ENCODE measurements around the gene PTBP2.

PTBP2 gene

DNA sequence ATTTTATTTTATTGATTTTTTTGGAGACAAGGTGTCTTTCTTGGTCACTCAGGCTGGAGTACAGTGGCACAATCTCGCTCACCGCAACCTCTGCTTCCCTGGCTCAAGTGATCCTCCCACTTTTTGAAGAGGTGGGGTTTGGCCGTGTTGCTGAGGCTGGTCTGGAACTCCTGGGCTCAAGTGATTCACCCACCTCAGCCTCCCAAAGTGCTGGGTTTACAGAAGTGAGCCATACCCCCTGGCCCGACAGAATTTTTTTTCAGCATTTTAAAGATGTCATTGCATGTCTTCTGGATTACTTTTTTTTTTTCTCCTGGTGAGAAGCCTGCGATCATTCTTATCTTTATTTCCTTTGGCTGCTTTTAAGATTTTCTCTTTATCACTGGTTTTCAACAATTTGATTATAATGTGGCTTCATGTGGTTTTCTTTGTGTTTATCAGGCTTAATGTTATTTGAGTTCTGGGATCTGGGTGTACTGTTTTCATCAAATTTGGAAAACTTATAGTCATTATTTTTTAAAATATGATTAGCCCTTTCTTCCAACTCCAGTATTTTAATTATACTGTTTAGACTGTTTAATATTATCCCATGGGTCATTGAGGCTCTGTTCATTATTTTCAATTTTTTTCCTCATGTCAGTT lies 23.1 kb upstream of the PTBP2 start:
- H2AFZ ChIP-seq (ENCODE audit: low read depth, low read length): no peak overlapping the region
- H3K9me3 ChIP-seq (ENCODE audit: insufficient read depth, low read length, severe bottlenecking): peaks cover 2% of the 10 kb centered on the region
- H3K4me1 ChIP-seq (ENCODE audit: insufficient read depth, low read length): no peaks in the 10 kb centered on the region
- H3K27me3 ChIP-seq (ENCODE audit: insufficient read depth, low read length, poor library complexity): no peaks in the 10 kb centered on the region
- no peaks in the 10 kb centered on the region for H3K36me3 ChIP-seq (ENCODE audit: insufficient read depth, low read length)
- H3K79me2 ChIP-seq (ENCODE audit: insufficient read depth, low read length): no peaks in the 10 kb centered on the region
- H3K4me3 ChIP-seq (ENCODE audit: low read depth in 1 of 2, low read length in 2 of 2): no peak overlapping the region
- H3K27ac ChIP-seq (ENCODE audit: low read length): no peak overlapping the region
- DNase-seq: no peak
- TF ChIP-seq EZH2 (IDR thresholded peaks at IDR 0.05; ENCODE audit: borderline replicate concordance, low read depth, low read length, severe bottlenecking): no peak
- TF ChIP-seq, protein P1, sequence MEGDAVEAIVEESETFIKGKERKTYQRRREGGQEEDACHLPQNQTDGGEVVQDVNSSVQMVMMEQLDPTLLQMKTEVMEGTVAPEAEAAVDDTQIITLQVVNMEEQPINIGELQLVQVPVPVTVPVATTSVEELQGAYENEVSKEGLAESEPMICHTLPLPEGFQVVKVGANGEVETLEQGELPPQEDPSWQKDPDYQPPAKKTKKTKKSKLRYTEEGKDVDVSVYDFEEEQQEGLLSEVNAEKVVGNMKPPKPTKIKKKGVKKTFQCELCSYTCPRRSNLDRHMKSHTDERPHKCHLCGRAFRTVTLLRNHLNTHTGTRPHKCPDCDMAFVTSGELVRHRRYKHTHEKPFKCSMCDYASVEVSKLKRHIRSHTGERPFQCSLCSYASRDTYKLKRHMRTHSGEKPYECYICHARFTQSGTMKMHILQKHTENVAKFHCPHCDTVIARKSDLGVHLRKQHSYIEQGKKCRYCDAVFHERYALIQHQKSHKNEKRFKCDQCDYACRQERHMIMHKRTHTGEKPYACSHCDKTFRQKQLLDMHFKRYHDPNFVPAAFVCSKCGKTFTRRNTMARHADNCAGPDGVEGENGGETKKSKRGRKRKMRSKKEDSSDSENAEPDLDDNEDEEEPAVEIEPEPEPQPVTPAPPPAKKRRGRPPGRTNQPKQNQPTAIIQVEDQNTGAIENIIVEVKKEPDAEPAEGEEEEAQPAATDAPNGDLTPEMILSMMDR (IDR thresholded peaks at IDR 0.05; ENCODE audit: borderline replicate concordance, extremely low read depth, low read length, poor library complexity, severe bottlenecking): no peak
- H3K9ac ChIP-seq (ENCODE audit: low read depth, low read length): no peak overlapping the region
- no peak for ATAC-seq (ENCODE audit: insufficient read depth, low read depth)
- no peak overlapping the region for H3K4me2 ChIP-seq (ENCODE audit: insufficient read depth, low read length)
- H4K20me1 ChIP-seq (ENCODE audit: insufficient read depth, low read length): no peaks in the 10 kb centered on the region

DNA sequence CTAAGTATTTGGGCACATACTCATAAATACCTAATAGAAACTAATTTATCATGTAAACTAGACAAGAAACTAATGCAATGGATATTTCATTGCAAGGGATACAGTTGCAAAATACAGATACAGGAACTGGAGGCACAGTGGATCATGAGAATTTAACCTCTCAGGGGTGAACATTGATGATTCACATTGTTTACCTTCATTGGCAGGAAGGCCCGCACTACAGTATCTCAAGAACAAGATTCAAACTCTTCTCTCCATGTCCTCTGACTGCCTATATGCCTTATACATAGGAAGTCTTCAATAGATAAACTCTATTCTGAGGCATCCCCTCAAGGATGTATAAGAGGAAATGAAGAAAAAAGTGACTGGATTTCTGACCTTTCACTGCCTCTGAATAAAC lies 18.4 kb upstream of the PTBP2 start:
- Histone ChIP-seq H3K9ac (ENCODE audit: low read depth, low read length) (no peak overlapping the region), H4K20me1 (ENCODE audit: insufficient read depth, low read length) (no peaks in the 10 kb centered on the region), H3K79me2 (ENCODE audit: insufficient read depth, low read length) (no peaks in the 10 kb centered on the region), H3K4me3 (ENCODE audit: low read depth in 1 of 2, low read length in 2 of 2) (no peak overlapping the region), H3K27me3 (ENCODE audit: insufficient read depth, low read length, poor library complexity) (no peaks in the 10 kb centered on the region), H3K9me3 (ENCODE audit: insufficient read depth, low read length, severe bottlenecking) (peaks cover 2% of the 10 kb centered on the region), H2AFZ (ENCODE audit: low read depth, low read length) (no peak overlapping the region), H3K4me1 (ENCODE audit: insufficient read depth, low read length) (no peaks in the 10 kb centered on the region), H3K36me3 (ENCODE audit: insufficient read depth, low read length) (no peaks in the 10 kb centered on the region), H3K27ac (ENCODE audit: low read length) (no peak overlapping the region), H3K4me2 (ENCODE audit: insufficient read depth, low read length) (no peak overlapping the region)
- TF ChIP-seq, protein P1 (IDR thresholded peaks at IDR 0.05; ENCODE audit: borderline replicate concordance, extremely low read depth, low read length, poor library complexity, severe bottlenecking): no peak
- TF ChIP-seq EZH2 (IDR thresholded peaks at IDR 0.05; ENCODE audit: borderline replicate concordance, low read depth, low read length, severe bottlenecking): no peak
- DNase-seq (no peak), ATAC-seq (ENCODE audit: insufficient read depth, low read depth) (no peak)

DNA sequence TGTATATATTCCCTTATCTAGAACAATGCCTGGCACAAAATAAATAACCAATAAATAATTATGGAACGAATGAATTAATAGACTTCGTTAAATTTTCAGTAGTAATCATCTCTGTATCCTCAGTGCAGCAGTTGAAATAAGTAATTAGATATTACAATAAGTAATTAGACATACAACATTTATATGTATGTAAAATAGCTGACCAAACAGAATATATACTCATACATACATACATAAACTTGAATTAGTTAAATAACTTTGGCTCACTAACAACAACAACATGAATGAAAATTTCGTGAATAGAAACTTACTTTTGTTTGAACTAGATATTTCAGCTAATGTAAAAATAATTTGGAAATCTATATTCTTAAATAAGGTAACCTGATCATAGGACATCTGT lies 14.6 kb upstream of the PTBP2 start:
- Histone ChIP-seq H4K20me1 (ENCODE audit: insufficient read depth, low read length) (no peaks in the 10 kb centered on the region), H3K4me2 (ENCODE audit: insufficient read depth, low read length) (no peak overlapping the region), H3K9ac (ENCODE audit: low read depth, low read length) (no peak overlapping the region), H3K79me2 (ENCODE audit: insufficient read depth, low read length) (no peaks in the 10 kb centered on the region), H2AFZ (ENCODE audit: low read depth, low read length) (no peak overlapping the region), H3K27me3 (ENCODE audit: insufficient read depth, low read length, poor library complexity) (no peaks in the 10 kb centered on the region), H3K27ac (ENCODE audit: low read length) (no peak overlapping the region), H3K9me3 (ENCODE audit: insufficient read depth, low read length, severe bottlenecking) (no peaks in the 10 kb centered on the region), H3K36me3 (ENCODE audit: insufficient read depth, low read length) (no peaks in the 10 kb centered on the region), H3K4me1 (ENCODE audit: insufficient read depth, low read length) (no peaks in the 10 kb centered on the region), H3K4me3 (ENCODE audit: low read depth in 1 of 2, low read length in 2 of 2) (no peak overlapping the region)
- DNase-seq (no peak), ATAC-seq (ENCODE audit: insufficient read depth, low read depth) (no peak)
- TF ChIP-seq, protein P1 (IDR thresholded peaks at IDR 0.05; ENCODE audit: borderline replicate concordance, extremely low read depth, low read length, poor library complexity, severe bottlenecking): no peak
- TF ChIP-seq EZH2 (IDR thresholded peaks at IDR 0.05; ENCODE audit: borderline replicate concordance, low read depth, low read length, severe bottlenecking): no peak
